ENCODE data around the gene CAVIN1. TPM values are rescaled to one million over a fixed set of nuclear protein-coding genes. Genes with fewer than 3 reads are reported as not detected.

The CAVIN1 gene
- total and polyA plus RNA-seq, 2 donors (not counting 3 experiments of a cell fraction or from before 2014, with no cell fraction given) = 303 to 663 TPM

DNA sequence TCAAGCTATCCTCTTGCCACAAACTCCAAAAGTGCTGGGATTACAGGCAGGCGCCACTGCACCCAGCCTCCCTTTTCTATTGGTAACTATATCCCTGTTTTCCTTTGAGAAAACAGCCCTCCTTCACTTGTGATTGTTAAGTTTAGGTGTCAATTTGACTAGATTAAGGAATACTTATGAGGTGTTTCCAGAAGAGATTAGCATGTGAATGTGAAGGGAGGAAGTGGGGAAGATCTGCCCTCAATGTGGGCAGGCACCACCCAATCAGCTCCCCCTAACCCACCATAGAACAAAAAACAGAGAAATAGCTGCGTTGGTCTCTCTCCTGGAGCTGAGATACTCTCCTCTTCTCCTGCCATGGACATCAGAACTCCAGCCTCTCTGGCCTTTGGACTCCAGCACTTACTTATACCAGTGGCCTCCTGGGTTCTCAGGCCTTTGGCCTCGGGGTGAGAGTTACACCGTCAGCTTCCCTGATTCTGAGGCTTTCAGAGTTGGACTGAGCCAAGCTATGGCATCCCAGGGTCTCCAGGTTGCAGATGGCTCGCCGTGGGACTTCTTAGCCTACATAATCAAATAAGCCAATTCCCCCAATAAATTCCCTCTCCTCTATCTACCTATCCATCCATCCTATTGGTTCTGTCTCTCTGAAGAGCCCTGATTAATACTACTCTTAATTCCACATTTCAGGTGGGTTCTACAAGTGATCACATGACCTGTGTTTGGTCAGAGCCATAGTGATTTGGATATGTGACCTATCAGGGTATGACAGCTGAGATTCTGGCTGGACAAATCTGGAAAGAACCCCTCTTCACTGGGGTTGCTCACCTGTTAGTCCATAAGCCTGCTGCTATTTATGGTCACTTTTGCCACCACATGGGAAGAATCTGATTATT is 22.9 kb downstream of the CAVIN1 start:
- Histone ChIP-seq H3K27ac (ENCODE audit: insufficient read depth, low read depth, low read length) (no peak overlapping the region), H3K9me3 (replicated peaks; ENCODE audit: control insufficient read depth, insufficient read depth, low read length) (no peaks in the 10 kb centered on the region), H3K4me2 (ENCODE audit: insufficient read depth, low read length) (no peak overlapping the region), H3K9me1 (replicated peaks; ENCODE audit: control insufficient read depth, extremely low read depth, insufficient read depth, low read length) (no peaks in the 10 kb centered on the region), H3K27me3 (ENCODE audit: control insufficient read depth in 2 of 2, insufficient read depth in 2 of 2, low read length in 2 of 2) (no peaks in the 10 kb centered on the region), H3K4me1 (ENCODE audit: control insufficient read depth, extremely low read depth, insufficient read depth, low read length) (peaks cover 12% of the 10 kb centered on the region), H3K4me3 (replicated peaks in 1 of 3; ENCODE audit: insufficient read depth in 1 of 3, low read depth in 1 of 3, low read length in 3 of 3) (no peak overlapping the region), H3K9ac (replicated peaks; ENCODE audit: extremely low read depth, insufficient read depth, low read length) (no peak overlapping the region), H2AFZ (ENCODE audit: low read depth, low read length) (no peak overlapping the region), H3K36me3 (ENCODE audit: control insufficient read depth in 2 of 2, extremely low read depth in 1 of 2, insufficient read depth in 2 of 2, low read length in 2 of 2) (peaks cover 16 to 27% of the 10 kb centered on the region in 2 experiments), H4K20me1 (replicated peaks; ENCODE audit: control insufficient read depth, extremely low read depth, insufficient read depth, low read length) (no peaks in the 10 kb centered on the region), H3K79me2 (ENCODE audit: control insufficient read depth, insufficient read depth, low read length) (peaks cover 32% of the 10 kb centered on the region)
- ChIA-PET POLR2A (no interaction called here), CTCF (interaction anchor here (0.8 to 4.2 kb wide), 8 partner anchors 8 to 127 kb away, joined by 3 to 21 read pairs (median 3); partner anchors contain the start of gene STAT3)
- BruUV-seq (replicated peaks) = no TSS peak
- intact Hi-C loops (cut with micrococcal nuclease) = no loop called here
- dilution Hi-C loops (cut with MboI; ENCODE audit: extremely low pct_ligation_motif_present, low sequenced_read_pairs) = no loop called here
- TF ChIP-seq POLR2A (IDR thresholded peaks at IDR 0.05; ENCODE audit: low read depth, low read length) = peak; percentile 55
- TF ChIP-seq, protein P1, sequence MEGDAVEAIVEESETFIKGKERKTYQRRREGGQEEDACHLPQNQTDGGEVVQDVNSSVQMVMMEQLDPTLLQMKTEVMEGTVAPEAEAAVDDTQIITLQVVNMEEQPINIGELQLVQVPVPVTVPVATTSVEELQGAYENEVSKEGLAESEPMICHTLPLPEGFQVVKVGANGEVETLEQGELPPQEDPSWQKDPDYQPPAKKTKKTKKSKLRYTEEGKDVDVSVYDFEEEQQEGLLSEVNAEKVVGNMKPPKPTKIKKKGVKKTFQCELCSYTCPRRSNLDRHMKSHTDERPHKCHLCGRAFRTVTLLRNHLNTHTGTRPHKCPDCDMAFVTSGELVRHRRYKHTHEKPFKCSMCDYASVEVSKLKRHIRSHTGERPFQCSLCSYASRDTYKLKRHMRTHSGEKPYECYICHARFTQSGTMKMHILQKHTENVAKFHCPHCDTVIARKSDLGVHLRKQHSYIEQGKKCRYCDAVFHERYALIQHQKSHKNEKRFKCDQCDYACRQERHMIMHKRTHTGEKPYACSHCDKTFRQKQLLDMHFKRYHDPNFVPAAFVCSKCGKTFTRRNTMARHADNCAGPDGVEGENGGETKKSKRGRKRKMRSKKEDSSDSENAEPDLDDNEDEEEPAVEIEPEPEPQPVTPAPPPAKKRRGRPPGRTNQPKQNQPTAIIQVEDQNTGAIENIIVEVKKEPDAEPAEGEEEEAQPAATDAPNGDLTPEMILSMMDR (IDR thresholded peaks at IDR 0.05; ENCODE audit: extremely low read depth in 1 of 2, insufficient read depth in 1 of 2, low read depth in 1 of 2, low read length in 2 of 2) = no peak
- peak; percentile 59 for TF ChIP-seq POLR2AphosphoS5 (IDR thresholded peaks at IDR 0.05; ENCODE audit: insufficient read depth, low read depth, low read length)
- no peak for TF ChIP-seq EZH2 (IDR thresholded peaks at IDR 0.05; ENCODE audit: borderline replicate concordance, low read depth, low read length, severe bottlenecking)
- FAIRE-seq (no peak), DNase-seq (ENCODE audit: low read depth, low spot score) (no peak)

All from endothelial cell of umbilical vein (primary cell).